ENCODE measurements around the gene ZC3H12D.

DNA sequence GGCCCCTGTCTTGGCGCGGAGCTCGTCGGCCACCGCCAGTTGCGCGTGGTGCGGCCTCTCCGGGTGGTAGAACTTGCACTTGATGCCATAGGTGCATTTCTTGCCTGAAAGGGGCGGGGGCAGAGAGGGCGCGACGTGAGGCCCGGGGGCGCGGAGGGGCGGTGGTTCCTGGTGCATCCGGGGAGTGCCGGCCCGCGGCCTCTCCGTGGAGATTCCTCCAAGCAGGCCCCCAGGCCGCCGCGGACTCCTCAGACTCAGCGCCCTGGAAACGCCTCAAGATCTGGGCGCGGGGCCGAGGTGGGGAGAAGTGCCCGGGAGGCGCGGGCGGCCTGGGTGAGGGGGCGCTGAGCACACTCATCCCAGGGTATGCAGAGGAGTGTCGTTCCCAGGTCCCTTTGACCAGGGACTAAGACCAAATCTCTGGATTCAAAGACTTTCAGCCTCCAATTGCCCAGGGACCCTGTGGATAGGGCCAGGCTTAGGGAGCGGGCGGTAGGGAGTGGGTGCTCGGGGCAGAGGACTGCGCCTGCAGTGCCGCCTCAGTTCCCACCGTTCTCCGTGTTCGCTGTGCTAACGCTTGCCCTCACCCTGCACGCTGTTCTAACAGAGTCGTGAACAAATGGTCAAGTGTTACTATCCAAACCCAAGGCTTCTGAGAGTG lies 33.3 kb downstream of the ZC3H12D start:
- TF ChIP-seq, protein P1, sequence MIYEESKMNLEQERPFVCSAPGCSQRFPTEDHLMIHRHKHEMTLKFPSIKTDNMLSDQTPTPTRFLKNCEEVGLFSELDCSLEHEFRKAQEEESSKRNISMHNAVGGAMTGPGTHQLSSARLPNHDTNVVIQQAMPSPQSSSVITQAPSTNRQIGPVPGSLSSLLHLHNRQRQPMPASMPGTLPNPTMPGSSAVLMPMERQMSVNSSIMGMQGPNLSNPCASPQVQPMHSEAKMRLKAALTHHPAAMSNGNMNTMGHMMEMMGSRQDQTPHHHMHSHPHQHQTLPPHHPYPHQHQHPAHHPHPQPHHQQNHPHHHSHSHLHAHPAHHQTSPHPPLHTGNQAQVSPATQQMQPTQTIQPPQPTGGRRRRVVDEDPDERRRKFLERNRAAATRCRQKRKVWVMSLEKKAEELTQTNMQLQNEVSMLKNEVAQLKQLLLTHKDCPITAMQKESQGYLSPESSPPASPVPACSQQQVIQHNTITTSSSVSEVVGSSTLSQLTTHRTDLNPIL (CRISPR knock-in tag; IDR thresholded peaks at IDR 0.05; ENCODE audit: low read depth), result no peak
- TF ChIP-seq RARB (CRISPR knock-in tag; IDR thresholded peaks at IDR 0.05), result no peak
- no peak for TF ChIP-seq BACH2 (CRISPR knock-in tag; IDR thresholded peaks at IDR 0.05; ENCODE audit: borderline replicate concordance)
- no peak for TF ChIP-seq CSDC2 (CRISPR knock-in tag; IDR thresholded peaks at IDR 0.05)
- no peak for TF ChIP-seq ZNF70 (CRISPR knock-in tag; IDR thresholded peaks at IDR 0.05)
- no peak for TF ChIP-seq ZNF8 (CRISPR knock-in tag; IDR thresholded peaks at IDR 0.05)
- TF ChIP-seq ESRRG (CRISPR knock-in tag; IDR thresholded peaks at IDR 0.05), result no peak
- TF ChIP-seq, protein P2, sequence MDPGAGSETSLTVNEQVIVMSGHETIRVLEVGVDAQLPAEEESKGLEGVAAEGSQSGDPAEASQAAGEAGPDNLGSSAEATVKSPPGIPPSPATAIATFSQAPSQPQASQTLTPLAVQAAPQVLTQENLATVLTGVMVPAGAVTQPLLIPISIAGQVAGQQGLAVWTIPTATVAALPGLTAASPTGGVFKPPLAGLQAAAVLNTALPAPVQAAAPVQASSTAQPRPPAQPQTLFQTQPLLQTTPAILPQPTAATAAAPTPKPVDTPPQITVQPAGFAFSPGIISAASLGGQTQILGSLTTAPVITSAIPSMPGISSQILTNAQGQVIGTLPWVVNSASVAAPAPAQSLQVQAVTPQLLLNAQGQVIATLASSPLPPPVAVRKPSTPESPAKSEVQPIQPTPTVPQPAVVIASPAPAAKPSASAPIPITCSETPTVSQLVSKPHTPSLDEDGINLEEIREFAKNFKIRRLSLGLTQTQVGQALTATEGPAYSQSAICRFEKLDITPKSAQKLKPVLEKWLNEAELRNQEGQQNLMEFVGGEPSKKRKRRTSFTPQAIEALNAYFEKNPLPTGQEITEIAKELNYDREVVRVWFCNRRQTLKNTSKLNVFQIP (CRISPR knock-in tag; IDR thresholded peaks at IDR 0.05; ENCODE audit: borderline replicate concordance, low read depth), result no peak
- no peak for TF ChIP-seq ISL1 (CRISPR knock-in tag; IDR thresholded peaks at IDR 0.05)
- TF ChIP-seq SNAI2 (CRISPR knock-in tag; IDR thresholded peaks at IDR 0.05), result no peak

All from SK-N-SH treated with all-trans-retinoic acid at 6 μM for 48 hours (cell line).